HepG2 (cell line): ENCODE measurements around the gene EAF1. TPM values are rescaled to one million over a fixed set of nuclear protein-coding genes. Genes with fewer than 3 reads are reported as not detected.

ENCODE experiments used
- ATAC-seq: fragments of 200-7000 bp; cut with Tn5 transposase; 3 replicates; pipeline ENCODE4 v1.9.1; 2020; ENCODE audit warnings: mild to moderate bottlenecking, moderate library complexity
- BruUV-seq: library from RNA; stranded (reverse); fragments of 400-500 nt; replicated peaks from 2 replicates; lab custom pipeline; 2021; lab: Mats Ljungman, UMichigan
- CTCF ChIA-PET: fragments of 300-600 bp; formaldehyde crosslinking; extraction: SDS; loops from one replicate; lab custom pipeline; 2021; ENCODE audit warnings: low total read pairs, inconsistent platforms, low intra/inter-chr PET ratio; lab: Yijun Ruan, JAX
- POLR2A ChIA-PET: fragments of 350-600 bp; sonication (Branson Sonifier 250); formaldehyde crosslinking; loops from one replicate; lab custom pipeline; 2020; ENCODE audit warnings: antibody characterized with exemption, inconsistent platforms; lab: Yijun Ruan, JAX
- DNase-seq: peaks from one replicate; pipeline ENCODE4 v3.0.0-alpha.2; 2015; ENCODE audit warnings: low spot score
- FAIRE-seq: peaks from 3 replicates; lab custom pipeline; 2011; peaks lifted over from hg19 to GRCh38; lab: Jason Lieb, UNC
- H2AFZ ChIP-seq: one replicate; pipeline ENCODE4 v1.6.1; 2011; ENCODE audit warnings: low read length, inconsistent platforms
- H3K27ac ChIP-seq: fragments of 300-600 bp; 3 replicates; pipeline ENCODE4 v1.8.0; 2011; ENCODE audit warnings: mixed run types, mild to moderate bottlenecking, mixed read lengths, low read length, inconsistent platforms; ENCODE audit not compliant: insufficient read depth; ENCODE audit errors: extremely low read length
- H3K27me3 ChIP-seq, 2 experiments: fragments of 200-600 bp in 1 of 2; 2 replicates in 1 of 2; 3 replicates in 1 of 2; pipeline versions ENCODE4 v1.6.0 to v1.8.0; 2011; ENCODE audit warnings: low read length in 2 of 2, mild to moderate bottlenecking in 2 of 2, moderate library complexity in 2 of 2, inconsistent platforms in 1 of 2; ENCODE audit not compliant: insufficient read depth in 2 of 2, control insufficient read depth in 1 of 2
- H3K36me3 ChIP-seq, 2 experiments: fragments of 200-600 bp in 1 of 2; replicated peaks in 1 of 2; 2 replicates in 1 of 2; 3 replicates in 1 of 2; pipeline versions ENCODE4 v1.5.1 to v1.8.0; 2011; ENCODE audit warnings: low read length in 2 of 2, inconsistent platforms in 1 of 2; ENCODE audit not compliant: insufficient read depth in 2 of 2, control insufficient read depth in 1 of 2
- H3K4me1 ChIP-seq: 2 replicates; pipeline ENCODE4 v1.5.1; 2012; ENCODE audit warnings: low read length, inconsistent platforms; ENCODE audit not compliant: insufficient read depth
- H3K4me2 ChIP-seq: 2 replicates; pipeline ENCODE4 v1.6.0; 2011; ENCODE audit warnings: low read depth, low read length, inconsistent platforms
- H3K4me3 ChIP-seq, 3 experiments: fragments of 200-600 bp in 1 of 3; sonication (generic), shearing (Covaris generic) in 1 of 3; replicated peaks in 1 of 3; 2 replicates each; pipeline ENCODE4 v1.5.1; 2011 to 2016; ENCODE audit warnings: low read length in 3 of 3, inconsistent platforms in 2 of 3, low read depth in 2 of 3, mild to moderate bottlenecking in 2 of 3, control low read depth in 1 of 3, mixed read lengths in 1 of 3; ENCODE audit not compliant: insufficient read depth in 1 of 3
- H3K79me2 ChIP-seq: one replicate; pipeline ENCODE4 v1.6.1; 2011; ENCODE audit warnings: low read length, inconsistent platforms; ENCODE audit not compliant: insufficient read depth
- H3K9ac ChIP-seq: 2 replicates; pipeline ENCODE4 v1.6.0; 2011; ENCODE audit warnings: mild to moderate bottlenecking, low read depth, low read length, inconsistent platforms; ENCODE audit not compliant: insufficient read depth
- H3K9me3 ChIP-seq: 2 replicates; pipeline ENCODE4 v1.5.1; 2012; ENCODE audit warnings: mild to moderate bottlenecking, low read length
- H4K20me1 ChIP-seq: 2 replicates; pipeline ENCODE4 v1.6.0; 2011; ENCODE audit warnings: inconsistent platforms, mild to moderate bottlenecking, low read length, moderate library complexity; ENCODE audit not compliant: insufficient read depth
- HOXA5 ChIP-seq: sonication (generic); formaldehyde crosslinking; IDR thresholded peaks from 2 replicates; pipeline ENCODE4 v1.4.0; 2020; ENCODE audit warnings: missing genetic modification reagents
- ZNF207 ChIP-seq: fragments of 450-650 bp; IDR thresholded peaks from 2 replicates; pipeline ENCODE4 v1.6.1; 2016; ENCODE audit warnings: antibody characterized with exemption, borderline replicate concordance
- ZNF563 ChIP-seq: sonication (generic); formaldehyde crosslinking; IDR thresholded peaks from 2 replicates; pipeline ENCODE4 v1.8.0; 2022; ENCODE audit warnings: mild to moderate bottlenecking, moderate library complexity, missing genetic modification reagents
- ZNF670 ChIP-seq: sonication (generic); formaldehyde crosslinking; IDR thresholded peaks from 2 replicates; pipeline ENCODE4 v1.8.0; 2022; ENCODE audit warnings: mild to moderate bottlenecking, missing genetic modification reagents, borderline replicate concordance
- ZNF768 ChIP-seq: sonication (generic); formaldehyde crosslinking; IDR thresholded peaks from 2 replicates; pipeline ENCODE4 v1.4.0; 2020; ENCODE audit warnings: missing genetic modification reagents
- WGBS: methylation state at CpG from one replicate; pipeline ENCODE4 v1.1.6; 2017; ENCODE audit warnings: low lambda C conversion rate; 5-methylcytosine and 5-hydroxymethylcytosine counted together
- in situ Hi-C: cut with HindIII; loops from 2 replicates; pipeline ENCODE4 v1.10.0; 2017; ENCODE audit warnings: low pct_unique_long_range_greater_than_20kb; ENCODE audit not compliant: extremely low pct_ligation_motif_present
- intact Hi-C: fragments of 100-400 bp; cut with micrococcal nuclease; formaldehyde crosslinking; loops from one replicate; pipeline ENCODE4 v1.10.0; 2022; ENCODE audit not compliant: unreplicated experiment
- polyA plus RNA-seq, 8 experiments: library from polyadenylated mRNA; depleted of rRNA in 3 of 8; stranded (reverse) in 7 of 8; unstranded in 1 of 8; fragments of >200 nt; fragmentation: Illumina TruSeq in 4 of 8; extraction: Trizol in 4 of 8; gene quantifications; 2 replicates each; pipeline versions ENCODE4 v1.2.1 to v1.2.3, GENCODE V29; 2011 to 2016; ENCODE audit warnings: low read depth in 4 of 8, missing spikeins in 1 of 8, mixed read lengths in 1 of 8; ENCODE audit not compliant: insufficient read depth in 1 of 8
- total RNA-seq, 5 experiments: library from RNA; depleted of rRNA; stranded (reverse); fragments of >200 nt; fragmentation: Illumina TruSeq; extraction: Trizol; gene quantifications; 2 replicates each; pipeline ENCODE4 v1.2.3, GENCODE V29; 2016; ENCODE audit warnings: low read depth in 1 of 5
- TF ChIP-seq, protein P1 (sequence below): sonication (generic); formaldehyde crosslinking; IDR thresholded peaks from 2 replicates; pipeline ENCODE4 v1.8.1; 2023; ENCODE audit warnings: missing genetic modification reagents, inconsistent platforms, borderline replicate concordance
- TF ChIP-seq, protein P2 (sequence below): sonication (generic); formaldehyde crosslinking; IDR thresholded peaks from 2 replicates; pipeline ENCODE4 v1.8.1; 2022; ENCODE audit warnings: low read depth, mild to moderate bottlenecking, missing genetic modification reagents
- TF ChIP-seq, protein P3 (sequence below): sonication (generic); formaldehyde crosslinking; IDR thresholded peaks from 2 replicates; pipeline ENCODE4 v1.4.0; 2020; ENCODE audit warnings: missing genetic modification reagents, mild to moderate bottlenecking, borderline replicate concordance

EAF1 gene
- total and polyA plus RNA-seq, 2 of the 13 experiments (the other 11 are each of a cell fraction or from before 2014, with no cell fraction given), result 8.1 to 30.0 TPM

- TF ChIP-seq ZNF670 (CRISPR knock-in tag), result no peak
- TF ChIP-seq, all 625 proteins: peak for 0
- no peaks in the 10 kb centered on the region for H4K20me1 ChIP-seq
- H3K27ac ChIP-seq, result no peak overlapping the region
- no peak overlapping the region for H3K4me2 ChIP-seq
- FAIRE-seq (no peak), DNase-seq (no peak), ATAC-seq (no peak)
- WGBS, result 29% methylated on average over 2 of the region's 2 CpGs
- no peak overlapping the region for H3K4me3 ChIP-seq
- ChIA-PET CTCF (interaction anchor here (1.7 kb wide), 1 partner anchor 268 kb away, joined by 8 read pairs; no protein-coding TSS in a partner anchor), POLR2A (no interaction called here)
- H3K4me1 ChIP-seq, result no peaks in the 10 kb centered on the region
- no peaks in the 10 kb centered on the region for H3K79me2 ChIP-seq
- intact Hi-C loops (loop anchor here (1.0 kb wide), 1 partner anchor 203 kb away; no protein-coding TSS in a partner anchor), in situ Hi-C loops (no loop called here)
- no peaks in the 10 kb centered on the region; a peak in 1 of 5 replicates for H3K27me3 ChIP-seq
- BruUV-seq, result no TSS peak
- no peaks in the 10 kb centered on the region for H3K36me3 ChIP-seq
- no peak overlapping the region for H2AFZ ChIP-seq
- no peak overlapping the region for H3K9ac ChIP-seq
- H3K9me3 ChIP-seq, result no peaks in the 10 kb centered on the region
Measured at GRCh38 chr3:15470849-15471248, 43.5 kb downstream of the EAF1 start.

GRCh38 chr3:15471861-15472260 is 44.5 kb downstream of the EAF1 start:
- DNase-seq, result no peak
- TF ChIP-seq, protein P1, sequence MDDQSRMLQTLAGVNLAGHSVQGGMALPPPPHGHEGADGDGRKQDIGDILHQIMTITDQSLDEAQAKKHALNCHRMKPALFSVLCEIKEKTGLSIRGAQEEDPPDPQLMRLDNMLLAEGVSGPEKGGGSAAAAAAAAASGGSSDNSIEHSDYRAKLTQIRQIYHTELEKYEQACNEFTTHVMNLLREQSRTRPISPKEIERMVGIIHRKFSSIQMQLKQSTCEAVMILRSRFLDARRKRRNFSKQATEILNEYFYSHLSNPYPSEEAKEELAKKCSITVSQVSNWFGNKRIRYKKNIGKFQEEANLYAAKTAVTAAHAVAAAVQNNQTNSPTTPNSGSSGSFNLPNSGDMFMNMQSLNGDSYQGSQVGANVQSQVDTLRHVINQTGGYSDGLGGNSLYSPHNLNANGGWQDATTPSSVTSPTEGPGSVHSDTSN (CRISPR knock-in tag), result no peak
- TF ChIP-seq ZNF207, result no peak
- TF ChIP-seq ZNF768 (CRISPR knock-in tag), result no peak
- no peak for TF ChIP-seq ZNF563
- TF ChIP-seq HOXA5 (CRISPR knock-in tag), result no peak
- TF ChIP-seq, protein P2, sequence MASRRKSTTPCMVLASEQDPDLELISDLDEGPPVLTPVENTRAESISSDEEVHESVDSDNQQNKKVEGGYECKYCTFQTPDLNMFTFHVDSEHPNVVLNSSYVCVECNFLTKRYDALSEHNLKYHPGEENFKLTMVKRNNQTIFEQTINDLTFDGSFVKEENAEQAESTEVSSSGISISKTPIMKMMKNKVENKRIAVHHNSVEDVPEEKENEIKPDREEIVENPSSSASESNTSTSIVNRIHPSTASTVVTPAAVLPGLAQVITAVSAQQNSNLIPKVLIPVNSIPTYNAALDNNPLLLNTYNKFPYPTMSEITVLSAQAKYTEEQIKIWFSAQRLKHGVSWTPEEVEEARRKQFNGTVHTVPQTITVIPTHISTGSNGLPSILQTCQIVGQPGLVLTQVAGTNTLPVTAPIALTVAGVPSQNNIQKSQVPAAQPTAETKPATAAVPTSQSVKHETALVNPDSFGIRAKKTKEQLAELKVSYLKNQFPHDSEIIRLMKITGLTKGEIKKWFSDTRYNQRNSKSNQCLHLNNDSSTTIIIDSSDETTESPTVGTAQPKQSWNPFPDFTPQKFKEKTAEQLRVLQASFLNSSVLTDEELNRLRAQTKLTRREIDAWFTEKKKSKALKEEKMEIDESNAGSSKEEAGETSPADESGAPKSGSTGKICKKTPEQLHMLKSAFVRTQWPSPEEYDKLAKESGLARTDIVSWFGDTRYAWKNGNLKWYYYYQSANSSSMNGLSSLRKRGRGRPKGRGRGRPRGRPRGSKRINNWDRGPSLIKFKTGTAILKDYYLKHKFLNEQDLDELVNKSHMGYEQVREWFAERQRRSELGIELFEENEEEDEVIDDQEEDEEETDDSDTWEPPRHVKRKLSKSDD (CRISPR knock-in tag), result no peak
- TF ChIP-seq, protein P3, sequence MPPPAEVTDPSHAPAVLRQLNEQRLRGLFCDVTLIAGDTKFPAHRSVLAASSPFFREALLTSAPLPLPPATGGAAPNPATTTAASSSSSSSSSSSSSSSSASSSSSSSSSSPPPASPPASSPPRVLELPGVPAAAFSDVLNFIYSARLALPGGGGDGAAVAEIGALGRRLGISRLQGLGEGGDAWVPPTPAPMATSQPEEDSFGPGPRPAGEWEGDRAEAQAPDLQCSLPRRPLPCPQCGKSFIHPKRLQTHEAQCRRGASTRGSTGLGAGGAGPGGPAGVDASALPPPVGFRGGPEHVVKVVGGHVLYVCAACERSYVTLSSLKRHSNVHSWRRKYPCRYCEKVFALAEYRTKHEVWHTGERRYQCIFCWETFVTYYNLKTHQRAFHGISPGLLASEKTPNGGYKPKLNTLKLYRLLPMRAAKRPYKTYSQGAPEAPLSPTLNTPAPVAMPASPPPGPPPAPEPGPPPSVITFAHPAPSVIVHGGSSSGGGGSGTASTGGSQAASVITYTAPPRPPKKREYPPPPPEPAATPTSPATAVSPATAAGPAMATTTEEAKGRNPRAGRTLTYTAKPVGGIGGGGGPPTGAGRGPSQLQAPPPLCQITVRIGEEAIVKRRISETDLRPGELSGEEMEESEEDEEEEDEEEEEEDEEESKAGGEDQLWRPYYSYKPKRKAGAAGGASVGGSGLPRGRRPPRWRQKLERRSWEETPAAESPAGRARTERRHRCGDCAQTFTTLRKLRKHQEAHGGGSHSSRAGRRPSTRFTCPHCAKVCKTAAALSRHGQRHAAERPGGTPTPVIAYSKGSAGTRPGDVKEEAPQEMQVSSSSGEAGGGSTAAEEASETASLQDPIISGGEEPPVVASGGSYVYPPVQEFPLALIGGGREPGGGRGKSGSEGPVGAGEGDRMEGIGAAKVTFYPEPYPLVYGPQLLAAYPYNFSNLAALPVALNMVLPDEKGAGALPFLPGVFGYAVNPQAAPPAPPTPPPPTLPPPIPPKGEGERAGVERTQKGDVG (CRISPR knock-in tag), result no peak
- in situ Hi-C loops (no loop called here), intact Hi-C loops (no loop called here)
- Histone ChIP-seq H3K4me1 (no peaks in the 10 kb centered on the region), H3K36me3 (no peaks in the 10 kb centered on the region), H3K27ac (no peak overlapping the region), H4K20me1 (no peaks in the 10 kb centered on the region), H3K4me2 (no peak overlapping the region), H3K79me2 (no peaks in the 10 kb centered on the region), H3K9ac (no peak overlapping the region), H3K4me3 (no peak overlapping the region), H3K27me3 (no peaks in the 10 kb centered on the region; a peak in 1 of 5 replicates), H2AFZ (no peak overlapping the region), H3K9me3 (no peaks in the 10 kb centered on the region)
- 33% methylated on average over 3 of the region's 3 CpGs for WGBS
- ATAC-seq, result no peak
- ChIA-PET CTCF (no interaction called here), POLR2A (no interaction called here)
- FAIRE-seq, result no peak
- no TSS peak for BruUV-seq
